Coronary artery (tissue), 2 donors: ENCODE results near the gene FRG2.
A peak's percentile ranks its signal among the peaks of the same experiment; 100 is the strongest.
"Not testable (repeated sequence)": the region's sequence is repeated elsewhere in the genome, so short reads cannot be mapped to it uniquely, and the experiment has no call there.

Experiments
- DNase-seq: peaks from one replicate; pipeline ENCODE4 v3.0.0-alpha.2; 2017; ENCODE audit warnings: low spot score
- H3K27ac ChIP-seq, 2 donors: fragments of 200-600 bp; sonication (generic); one replicate each; pipeline ENCODE4 v1.5.1; 2016 to 2019
- H3K4me3 ChIP-seq: fragments of 200-600 bp; sonication (generic); 2 replicates; pipeline ENCODE4 v1.5.1; 2016; ENCODE audit warnings: mild to moderate bottlenecking, moderate library complexity
- TF ChIP-seq, protein P1 (sequence below): fragments of 200-600 bp; sonication (generic); IDR thresholded peaks from one replicate; pipeline ENCODE4 v1.5.1; 2019; ENCODE audit warnings: antibody characterized with exemption

The FRG2 gene

GRCh38 chr4:190014771-190015537, 12.1 kb downstream of the FRG2 start:
- Histone ChIP-seq H3K4me3 (peak overlapping the region; percentile 54), H3K27ac (no peak overlapping the region)
- no peak for DNase-seq
- TF ChIP-seq, protein P1, sequence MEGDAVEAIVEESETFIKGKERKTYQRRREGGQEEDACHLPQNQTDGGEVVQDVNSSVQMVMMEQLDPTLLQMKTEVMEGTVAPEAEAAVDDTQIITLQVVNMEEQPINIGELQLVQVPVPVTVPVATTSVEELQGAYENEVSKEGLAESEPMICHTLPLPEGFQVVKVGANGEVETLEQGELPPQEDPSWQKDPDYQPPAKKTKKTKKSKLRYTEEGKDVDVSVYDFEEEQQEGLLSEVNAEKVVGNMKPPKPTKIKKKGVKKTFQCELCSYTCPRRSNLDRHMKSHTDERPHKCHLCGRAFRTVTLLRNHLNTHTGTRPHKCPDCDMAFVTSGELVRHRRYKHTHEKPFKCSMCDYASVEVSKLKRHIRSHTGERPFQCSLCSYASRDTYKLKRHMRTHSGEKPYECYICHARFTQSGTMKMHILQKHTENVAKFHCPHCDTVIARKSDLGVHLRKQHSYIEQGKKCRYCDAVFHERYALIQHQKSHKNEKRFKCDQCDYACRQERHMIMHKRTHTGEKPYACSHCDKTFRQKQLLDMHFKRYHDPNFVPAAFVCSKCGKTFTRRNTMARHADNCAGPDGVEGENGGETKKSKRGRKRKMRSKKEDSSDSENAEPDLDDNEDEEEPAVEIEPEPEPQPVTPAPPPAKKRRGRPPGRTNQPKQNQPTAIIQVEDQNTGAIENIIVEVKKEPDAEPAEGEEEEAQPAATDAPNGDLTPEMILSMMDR = no peak

- not testable (repeated sequence) for DNase-seq, H3K4me3 ChIP-seq, H3K27ac ChIP-seq
These were observed 37.1 kb downstream of the FRG2 start for GRCh38 chr4:189989941-189990340.

GRCh38 chr4:189988877-189989431, 38.1 kb downstream of the FRG2 start:
- DNase-seq = no peak
- Histone ChIP-seq H3K4me3 (no peak overlapping the region), H3K27ac (no peak overlapping the region)
- TF ChIP-seq, protein P1 = no peak

DNA sequence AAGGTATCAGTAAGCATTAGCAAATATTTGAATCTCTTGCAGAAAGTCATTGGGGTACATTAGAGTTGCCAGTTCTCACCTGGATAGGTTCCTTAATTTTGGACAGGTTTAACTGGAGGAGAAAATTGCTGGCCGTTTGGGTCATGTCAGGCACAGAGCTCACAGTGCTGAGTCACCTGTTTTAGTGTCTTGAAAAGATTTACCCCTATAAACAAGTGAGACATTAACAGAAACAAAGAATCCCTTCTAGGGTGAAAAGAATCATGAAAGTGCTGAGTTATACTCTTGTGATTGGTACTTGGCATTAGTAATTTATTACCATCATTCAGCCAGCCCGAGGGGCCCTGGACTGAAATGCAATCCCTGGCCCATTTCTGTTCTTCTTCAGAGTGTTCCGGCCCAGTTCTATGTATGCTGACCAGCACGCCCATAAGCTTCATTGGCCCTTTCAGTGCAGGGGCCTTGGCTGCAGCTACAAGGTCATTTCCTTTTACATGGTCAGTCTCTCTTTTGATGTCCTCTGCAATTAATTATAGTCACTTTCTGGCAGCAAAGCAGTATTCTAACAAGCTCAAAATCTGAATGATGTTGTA, 41.3 kb downstream of the FRG2 start:
- not testable (repeated sequence) for H3K4me3 ChIP-seq, DNase-seq, H3K27ac ChIP-seq

GRCh38 chr4:189984661-189985060, 42.4 kb downstream of the FRG2 start:
- H3K4me3 ChIP-seq, H3K27ac ChIP-seq, DNase-seq: not testable (repeated sequence)

- not testable (repeated sequence) for H3K27ac ChIP-seq
These were observed 43.0 kb downstream of the FRG2 start for GRCh38 chr4:189983916-189984526.

DNA sequence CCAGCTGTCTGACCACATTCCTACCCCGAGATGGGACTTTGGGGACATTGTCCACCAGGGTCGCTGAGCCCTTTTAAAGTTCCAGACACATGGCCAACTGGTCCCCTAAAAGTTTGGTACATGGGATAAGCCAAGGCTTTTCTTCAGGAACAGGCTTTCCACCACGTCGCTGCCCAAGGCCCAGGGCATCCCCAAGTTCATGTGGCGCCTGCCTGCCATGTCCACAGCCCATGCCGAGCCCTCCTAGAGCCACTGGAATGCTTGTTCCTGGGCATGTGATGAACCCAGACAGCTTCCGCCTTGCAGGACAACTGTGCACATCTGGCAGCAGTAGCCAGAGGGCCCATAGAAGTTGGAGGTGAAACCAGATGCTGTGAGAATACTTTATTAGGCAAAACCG, 45.1 kb downstream of the FRG2 start:
- TF ChIP-seq, protein P1 = no peak
- DNase-seq = no peak
- no peak overlapping the region for H3K4me3 ChIP-seq
- H3K27ac ChIP-seq = no peak overlapping the region

More at GRCh38 chr4:189983916-189984526, 43.0 kb downstream of the FRG2 start:
- not testable (repeated sequence) for DNase-seq, H3K4me3 ChIP-seq

- DNase-seq, H3K4me3 ChIP-seq, H3K27ac ChIP-seq: not testable (repeated sequence)
These were observed 46.8 kb downstream of the FRG2 start for GRCh38 chr4:189980292-189980691.

- DNase-seq = no peak
- no peak overlapping the region for H3K4me3 ChIP-seq
- TF ChIP-seq, protein P1 = no peak
- no peak overlapping the region for H3K27ac ChIP-seq
These were observed 47.6 kb downstream of the FRG2 start for GRCh38 chr4:189979196-189980047.
